ENCODE data around the gene GSC2.

Gene GSC2

GRCh38 chr22:19152942-19153883, 3.1 kb upstream of the GSC2 start:
- DNase-seq (ENCODE audit: low spot score) = no peak

GRCh38 chr22:19151329-19152191, 1.5 kb upstream of the GSC2 start:
- DNase-seq (ENCODE audit: low spot score) = no peak

GRCh38 chr22:19150482-19151328, 613 bp upstream of the GSC2 start:
- DNase-seq (ENCODE audit: low spot score) = no peak

GRCh38 chr22:19149047-19149883, 827 bp downstream of the GSC2 start:
- peak; percentile 72 for DNase-seq (ENCODE audit: low spot score)

- DNase-seq (ENCODE audit: low spot score) = no peak
Observed at GRCh38 chr22:19148417-19149046, 1.6 kb downstream of the GSC2 start.

GRCh38 chr22:19147195-19147780, 2.8 kb downstream of the GSC2 start:
- DNase-seq (ENCODE audit: low spot score) = no peak

- DNase-seq (ENCODE audit: low spot score) = no peak
Observed at GRCh38 chr22:19146215-19146968, 3.7 kb downstream of the GSC2 start.

GRCh38 chr22:19143967-19144400, 6.1 kb downstream of the GSC2 start:
- DNase-seq (ENCODE audit: low spot score) = no peak

GRCh38 chr22:19143212-19143611, 6.9 kb downstream of the GSC2 start:
- DNase-seq (ENCODE audit: low spot score) = no peak

- DNase-seq (ENCODE audit: low spot score) = no peak
Observed at GRCh38 chr22:19142394-19142793, 7.7 kb downstream of the GSC2 start.

- DNase-seq (ENCODE audit: low spot score) = no peak
Observed at GRCh38 chr22:19139974-19140373, 10.1 kb downstream of the GSC2 start.

- no peak for DNase-seq (ENCODE audit: low spot score)
Observed at GRCh38 chr22:19139001-19139356, 11.1 kb downstream of the GSC2 start.

GRCh38 chr22:19138217-19139000, 11.7 kb downstream of the GSC2 start:
- no peak for DNase-seq (ENCODE audit: low spot score)

- no peak for DNase-seq (ENCODE audit: low spot score)
Observed at GRCh38 chr22:19137384-19138216, 12.5 kb downstream of the GSC2 start.

- DNase-seq (ENCODE audit: low spot score) = no peak
Observed at GRCh38 chr22:19136915-19137314, 13.2 kb downstream of the GSC2 start.

GRCh38 chr22:19134874-19135273, 15.2 kb downstream of the GSC2 start:
- DNase-seq (ENCODE audit: low spot score) = no peak

GRCh38 chr22:19134176-19134831, 15.8 kb downstream of the GSC2 start:
- no peak for DNase-seq (ENCODE audit: low spot score)

Measured in iPS-NIHi11 (cell line).